Retinal pigment epithelial cell (primary cell): ENCODE results near the gene TRAK2.

ENCODE experiments used
- DNase-seq: peaks from one replicate; pipeline ENCODE4 v3.0.0-alpha.2; 2010; ENCODE audit warnings: low read depth
- H3K4me3 ChIP-seq: 2 replicates; pipeline ENCODE4 v1.5.1; 2011; ENCODE audit warnings: mild to moderate bottlenecking, low read length, control low read depth, moderate library complexity
- TF ChIP-seq, protein P1 (sequence below): conservative IDR thresholded peaks from 2 replicates; pipeline ENCODE4 v1.5.1; 2011; ENCODE audit warnings: low read depth, low read length, control low read depth, inconsistent platforms

TRAK2 gene

DNA sequence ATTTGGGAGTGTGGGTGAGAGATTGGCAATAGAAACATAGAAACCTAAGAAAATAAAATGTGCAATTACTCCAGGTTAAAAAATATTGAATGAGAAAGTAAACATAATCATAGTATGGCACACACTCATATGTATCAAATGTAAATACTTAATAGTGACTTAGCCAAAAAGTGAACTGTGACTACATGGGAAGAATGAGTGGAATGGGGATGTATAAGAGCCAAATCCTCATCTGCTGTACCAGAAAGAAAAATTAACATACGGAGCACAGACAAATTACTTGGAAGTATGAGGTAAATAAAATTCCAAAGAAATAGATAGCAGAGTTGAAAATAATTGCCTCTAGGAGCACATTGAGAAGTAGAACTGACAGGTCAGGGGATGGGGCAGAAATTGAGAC is 98.1 kb downstream of the TRAK2 start:
- DNase-seq = no peak
- TF ChIP-seq, protein P1, sequence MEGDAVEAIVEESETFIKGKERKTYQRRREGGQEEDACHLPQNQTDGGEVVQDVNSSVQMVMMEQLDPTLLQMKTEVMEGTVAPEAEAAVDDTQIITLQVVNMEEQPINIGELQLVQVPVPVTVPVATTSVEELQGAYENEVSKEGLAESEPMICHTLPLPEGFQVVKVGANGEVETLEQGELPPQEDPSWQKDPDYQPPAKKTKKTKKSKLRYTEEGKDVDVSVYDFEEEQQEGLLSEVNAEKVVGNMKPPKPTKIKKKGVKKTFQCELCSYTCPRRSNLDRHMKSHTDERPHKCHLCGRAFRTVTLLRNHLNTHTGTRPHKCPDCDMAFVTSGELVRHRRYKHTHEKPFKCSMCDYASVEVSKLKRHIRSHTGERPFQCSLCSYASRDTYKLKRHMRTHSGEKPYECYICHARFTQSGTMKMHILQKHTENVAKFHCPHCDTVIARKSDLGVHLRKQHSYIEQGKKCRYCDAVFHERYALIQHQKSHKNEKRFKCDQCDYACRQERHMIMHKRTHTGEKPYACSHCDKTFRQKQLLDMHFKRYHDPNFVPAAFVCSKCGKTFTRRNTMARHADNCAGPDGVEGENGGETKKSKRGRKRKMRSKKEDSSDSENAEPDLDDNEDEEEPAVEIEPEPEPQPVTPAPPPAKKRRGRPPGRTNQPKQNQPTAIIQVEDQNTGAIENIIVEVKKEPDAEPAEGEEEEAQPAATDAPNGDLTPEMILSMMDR = no peak
- no peak overlapping the region for H3K4me3 ChIP-seq

DNA sequence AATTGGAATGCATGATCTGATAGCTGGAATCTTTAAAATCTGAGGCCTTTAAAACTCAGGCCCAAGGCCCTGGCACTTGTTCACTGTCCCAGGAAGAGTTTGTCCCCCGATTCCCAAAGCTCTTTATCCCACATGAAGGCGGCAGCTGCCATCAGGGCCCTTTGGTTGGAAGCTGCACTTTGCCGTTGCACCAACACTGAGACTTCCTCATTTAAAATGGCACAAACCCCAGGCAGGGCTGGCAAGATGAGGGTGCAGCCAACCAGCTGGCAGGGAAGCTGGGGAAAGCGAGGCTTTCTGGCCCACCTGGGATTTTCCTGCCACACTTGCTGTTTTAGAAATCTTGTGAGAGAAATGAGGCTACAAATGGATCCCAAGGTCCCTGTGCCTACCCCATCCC is 100.4 kb downstream of the TRAK2 start:
- DNase-seq = no peak
- H3K4me3 ChIP-seq = no peak overlapping the region
- TF ChIP-seq, protein P1 = no peak

DNA sequence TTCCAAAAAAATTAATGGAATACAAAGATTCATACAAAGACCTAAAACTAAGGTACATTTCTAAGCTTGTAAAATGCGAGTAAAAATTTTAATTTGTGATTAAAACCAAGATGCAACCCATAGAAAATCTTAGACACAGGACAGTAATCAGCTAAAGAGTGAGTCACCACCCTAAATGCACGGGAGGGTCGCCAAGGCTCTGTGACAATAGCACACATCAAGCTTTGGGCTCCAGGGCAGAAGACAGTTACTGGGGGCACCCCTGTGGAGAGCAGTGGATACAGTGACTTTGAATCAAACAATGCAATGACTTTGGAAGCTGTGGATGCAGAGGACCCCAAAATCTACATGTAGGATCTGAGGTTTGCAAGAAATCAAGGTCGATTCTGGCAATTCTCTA is 101.7 kb downstream of the TRAK2 start:
- TF ChIP-seq, protein P1 = no peak
- H3K4me3 ChIP-seq = no peak overlapping the region
- DNase-seq = no peak

DNA sequence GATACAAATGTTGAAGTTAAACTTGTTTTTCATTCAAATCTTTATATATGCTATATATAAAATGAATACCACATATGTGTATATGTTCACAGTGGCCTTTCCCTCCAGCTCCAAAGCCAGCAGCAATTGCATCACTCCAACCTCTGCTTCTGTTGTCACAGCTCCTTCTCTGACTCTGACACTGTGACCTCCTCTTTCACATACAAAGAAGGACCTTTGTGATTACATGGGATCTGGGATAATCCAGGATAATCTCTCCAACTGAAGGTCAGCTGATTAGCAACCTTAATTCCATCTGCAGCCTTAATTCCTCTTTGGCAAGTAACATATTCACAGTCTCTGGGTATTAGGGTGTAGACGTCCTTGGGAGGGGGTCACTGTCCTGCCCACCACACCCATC is 102.5 kb downstream of the TRAK2 start:
- TF ChIP-seq, protein P1 = no peak
- H3K4me3 ChIP-seq = no peak overlapping the region
- no peak for DNase-seq

DNA sequence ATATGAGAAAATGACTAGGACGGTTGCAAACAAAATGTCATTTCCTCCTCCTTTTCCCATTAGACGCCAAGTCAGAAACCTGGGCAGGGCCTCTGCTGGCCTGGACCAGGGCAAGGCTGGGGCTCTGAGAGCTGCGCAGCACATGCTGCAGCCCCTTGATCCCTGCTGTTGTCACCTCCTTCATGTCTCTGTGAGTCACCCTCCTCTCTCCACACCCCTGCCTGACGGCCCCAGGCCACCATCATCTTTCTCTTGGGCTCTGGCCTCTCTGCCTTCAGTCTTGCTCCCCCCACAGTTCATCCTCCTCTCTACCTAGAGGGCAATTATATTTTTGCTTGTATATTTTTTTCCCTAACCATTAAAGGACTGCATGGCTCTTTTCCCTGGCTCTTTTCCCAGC is 104.1 kb downstream of the TRAK2 start:
- no peak for DNase-seq
- TF ChIP-seq, protein P1 = no peak
- H3K4me3 ChIP-seq = no peak overlapping the region

DNA sequence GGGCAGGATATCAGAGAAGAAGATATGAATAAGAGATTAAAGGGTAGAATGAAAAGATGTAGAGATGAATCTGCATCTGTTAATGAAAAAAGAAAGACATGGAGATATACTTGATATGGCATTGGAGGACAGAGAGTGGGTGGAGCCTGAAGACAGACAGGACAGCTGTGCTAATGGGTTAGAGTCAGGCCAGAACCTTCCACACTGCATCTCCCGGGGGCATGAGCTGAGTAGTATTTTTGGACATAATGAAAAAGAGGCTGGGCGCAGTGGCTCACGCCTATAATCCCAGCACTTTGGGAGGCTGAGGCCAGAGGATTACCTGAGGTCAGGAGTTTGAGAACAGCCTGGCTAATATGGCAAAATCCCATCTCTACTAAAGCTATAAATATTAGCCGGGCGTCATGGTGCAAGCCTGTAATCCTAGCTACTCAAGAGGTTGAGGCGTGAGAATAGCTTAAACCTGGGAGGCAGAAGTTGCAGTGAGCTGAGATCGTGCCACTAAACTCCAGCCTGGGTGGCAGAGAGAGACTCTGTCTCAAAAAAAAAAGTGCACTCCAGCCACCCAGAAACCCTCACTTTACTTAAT is 105.5 kb downstream of the TRAK2 start:
- DNase-seq = no peak
- no peak overlapping the region for H3K4me3 ChIP-seq
- TF ChIP-seq, protein P1 = no peak

DNA sequence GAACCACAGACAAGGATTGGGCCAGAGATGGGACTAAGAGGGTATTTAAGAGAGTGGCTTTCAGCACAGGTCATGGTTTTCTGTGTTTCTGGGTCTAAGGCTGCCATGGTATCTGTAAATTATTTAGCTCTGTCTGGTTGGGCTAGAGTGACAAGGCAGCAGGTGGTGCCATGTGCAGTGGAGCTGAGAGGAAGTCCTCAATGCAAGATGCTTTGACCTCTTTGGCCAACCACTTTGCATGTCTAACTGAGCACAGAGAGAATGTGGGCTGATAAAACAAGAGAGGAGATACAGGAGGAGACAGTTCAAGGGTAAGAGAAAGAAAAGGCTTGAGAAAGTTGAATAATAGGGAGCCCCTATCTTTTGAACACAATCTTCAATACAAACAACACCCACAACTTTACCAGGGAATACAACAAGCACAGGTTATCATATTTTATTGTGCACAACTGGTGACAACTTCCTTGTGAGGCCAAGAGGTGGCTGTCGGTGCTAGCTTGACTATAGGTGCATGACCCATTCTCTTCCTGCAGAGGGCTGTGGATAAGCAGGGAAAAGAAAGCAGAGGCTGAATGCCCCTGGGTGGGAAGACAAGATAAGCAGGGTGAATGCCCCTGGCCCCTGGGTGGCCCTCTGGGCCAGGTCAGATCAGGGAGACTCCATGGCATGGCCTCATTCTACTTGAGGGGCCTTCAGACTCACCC is 106.4 kb downstream of the TRAK2 start:
- TF ChIP-seq, protein P1 = no peak
- no peak for DNase-seq
- no peak overlapping the region for H3K4me3 ChIP-seq
